ENCODE measurements around the gene UBE2D1.

The UBE2D1 gene

GRCh38 chr10:58384544-58384998 is 49.8 kb downstream of the UBE2D1 start:
- TF ChIP-seq, protein P1, sequence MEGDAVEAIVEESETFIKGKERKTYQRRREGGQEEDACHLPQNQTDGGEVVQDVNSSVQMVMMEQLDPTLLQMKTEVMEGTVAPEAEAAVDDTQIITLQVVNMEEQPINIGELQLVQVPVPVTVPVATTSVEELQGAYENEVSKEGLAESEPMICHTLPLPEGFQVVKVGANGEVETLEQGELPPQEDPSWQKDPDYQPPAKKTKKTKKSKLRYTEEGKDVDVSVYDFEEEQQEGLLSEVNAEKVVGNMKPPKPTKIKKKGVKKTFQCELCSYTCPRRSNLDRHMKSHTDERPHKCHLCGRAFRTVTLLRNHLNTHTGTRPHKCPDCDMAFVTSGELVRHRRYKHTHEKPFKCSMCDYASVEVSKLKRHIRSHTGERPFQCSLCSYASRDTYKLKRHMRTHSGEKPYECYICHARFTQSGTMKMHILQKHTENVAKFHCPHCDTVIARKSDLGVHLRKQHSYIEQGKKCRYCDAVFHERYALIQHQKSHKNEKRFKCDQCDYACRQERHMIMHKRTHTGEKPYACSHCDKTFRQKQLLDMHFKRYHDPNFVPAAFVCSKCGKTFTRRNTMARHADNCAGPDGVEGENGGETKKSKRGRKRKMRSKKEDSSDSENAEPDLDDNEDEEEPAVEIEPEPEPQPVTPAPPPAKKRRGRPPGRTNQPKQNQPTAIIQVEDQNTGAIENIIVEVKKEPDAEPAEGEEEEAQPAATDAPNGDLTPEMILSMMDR (IDR thresholded peaks at IDR 0.05; ENCODE audit: low read depth, low read length, poor library complexity, severe bottlenecking): no peak
- no peak for TF ChIP-seq EZH2phosphoT487 (IDR thresholded peaks at IDR 0.05; ENCODE audit: borderline replicate concordance, low read length)
- Histone ChIP-seq H3K4me1 (ENCODE audit: control insufficient read depth, low read length) (peaks cover 31% of the 10 kb centered on the region), H3K4me3 (ENCODE audit: low read length) (peak overlapping the region; percentile 98), H3K9me3 (ENCODE audit: control insufficient read depth, insufficient read depth, low read length) (no peaks in the 10 kb centered on the region), H3K27me3 (ENCODE audit: control insufficient read depth, low read length) (no peaks in the 10 kb centered on the region), H3K9me2 (replicated peaks; ENCODE audit: control insufficient read depth, low read length) (no peaks in the 10 kb centered on the region), H4K20me1 (ENCODE audit: control insufficient read depth, insufficient read depth, low read depth, low read length) (peaks cover 20% of the 10 kb centered on the region; the same call in 1 of the 2 replicates), H3K27ac (ENCODE audit: low read depth, low read length) (peak overlapping the region; percentile 56), H3F3A (ENCODE audit: control insufficient read depth, insufficient read depth) (no peaks in the 10 kb centered on the region; the same call in 1 of the 2 replicates), H3K79me2 (ENCODE audit: control insufficient read depth, low read length) (peaks cover 48% of the 10 kb centered on the region), H3K36me3 (ENCODE audit: control insufficient read depth, low read length) (peaks cover 43% of the 10 kb centered on the region), H3K4me2 (ENCODE audit: low read length) (peak overlapping the region; percentile 85)

GRCh38 chr10:58384999-58385783 is 50.4 kb downstream of the UBE2D1 start, which contains the start of gene TFAM:
Gene TFAM (plus strand): TSS chr10:58385410. CDS start chr10:58385548, 138 bp downstream.
- Histone ChIP-seq H3K4me3 (ENCODE audit: low read length) (peak within 1 kb of the TSS; percentile 98), H3K36me3 (ENCODE audit: control insufficient read depth, low read length) (peaks cover 49% of the 10 kb centered on the region), H3K27ac (ENCODE audit: low read depth, low read length) (peak within 1 kb of the TSS; percentile 56), H3K79me2 (ENCODE audit: control insufficient read depth, low read length) (peaks cover 54% of the 10 kb centered on the region), H3K4me2 (ENCODE audit: low read length) (peak within 1 kb of the TSS; percentile 85), H3F3A (ENCODE audit: control insufficient read depth, insufficient read depth) (no peaks in the 10 kb centered on the region; the same call in 1 of the 2 replicates), H4K20me1 (ENCODE audit: control insufficient read depth, insufficient read depth, low read depth, low read length) (peaks cover 20% of the 10 kb centered on the region; the same call in 1 of the 2 replicates), H3K9me3 (ENCODE audit: control insufficient read depth, insufficient read depth, low read length) (no peaks in the 10 kb centered on the region), H3K9me2 (replicated peaks; ENCODE audit: control insufficient read depth, low read length) (no peaks in the 10 kb centered on the region), H3K4me1 (ENCODE audit: control insufficient read depth, low read length) (peaks cover 31% of the 10 kb centered on the region), H3K27me3 (ENCODE audit: control insufficient read depth, low read length) (no peaks in the 10 kb centered on the region)
- TF ChIP-seq EZH2phosphoT487 (IDR thresholded peaks at IDR 0.05; ENCODE audit: borderline replicate concordance, low read length): no peak
- TF ChIP-seq, protein P1 (IDR thresholded peaks at IDR 0.05; ENCODE audit: low read depth, low read length, poor library complexity, severe bottlenecking): peak; percentile 58

DNA sequence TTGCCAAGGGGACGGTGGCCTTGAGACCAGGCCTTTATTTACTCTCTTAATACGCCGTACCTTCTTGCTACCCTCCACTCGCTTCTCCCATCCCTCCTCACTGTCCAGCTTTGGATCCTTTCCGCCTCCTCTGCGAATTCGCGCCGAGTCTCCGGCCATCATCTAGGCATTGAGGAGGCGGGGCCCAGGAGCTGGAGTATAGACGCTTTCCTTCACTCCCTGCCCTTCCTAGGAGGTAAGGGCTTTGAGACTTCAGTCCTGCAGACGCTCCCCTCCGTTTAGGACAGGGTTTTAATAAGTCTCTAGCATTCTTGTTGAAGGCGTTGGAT is 50.9 kb downstream of the UBE2D1 start:
- peak overlapping the region; percentile 85 for H3K4me2 ChIP-seq (ENCODE audit: low read length)
- H3K9me2 ChIP-seq (replicated peaks; ENCODE audit: control insufficient read depth, low read length): no peaks in the 10 kb centered on the region
- peak overlapping the region; percentile 98 for H3K4me3 ChIP-seq (ENCODE audit: low read length)
- H4K20me1 ChIP-seq (ENCODE audit: control insufficient read depth, insufficient read depth, low read depth, low read length): peaks cover 20% of the 10 kb centered on the region; the same call in 1 of the 2 replicates
- peaks cover 54% of the 10 kb centered on the region for H3K36me3 ChIP-seq (ENCODE audit: control insufficient read depth, low read length)
- peaks cover 31% of the 10 kb centered on the region for H3K4me1 ChIP-seq (ENCODE audit: control insufficient read depth, low read length)
- peak overlapping the region; percentile 56 for H3K27ac ChIP-seq (ENCODE audit: low read depth, low read length)
- no peaks in the 10 kb centered on the region for H3K9me3 ChIP-seq (ENCODE audit: control insufficient read depth, insufficient read depth, low read length)
- TF ChIP-seq, protein P1 (IDR thresholded peaks at IDR 0.05; ENCODE audit: low read depth, low read length, poor library complexity, severe bottlenecking): no peak
- no peak for TF ChIP-seq EZH2phosphoT487 (IDR thresholded peaks at IDR 0.05; ENCODE audit: borderline replicate concordance, low read length)
- no peaks in the 10 kb centered on the region; the same call in 1 of the 2 replicates for H3F3A ChIP-seq (ENCODE audit: control insufficient read depth, insufficient read depth)
- H3K27me3 ChIP-seq (ENCODE audit: control insufficient read depth, low read length): no peaks in the 10 kb centered on the region
- peaks cover 58% of the 10 kb centered on the region for H3K79me2 ChIP-seq (ENCODE audit: control insufficient read depth, low read length)
